NB4 (cell line): ENCODE data around the gene UBP1.

Experiments used
- CTCF ChIP-seq: IDR thresholded peaks from one replicate; pipeline ENCODE4 v1.5.1; 2012; ENCODE audit warnings: low read depth, low read length
- MAX ChIP-seq: IDR thresholded peaks from 2 replicates; pipeline ENCODE4 v1.6.1; 2011; ENCODE audit warnings: low read depth, low read length
- MYC ChIP-seq: IDR thresholded peaks from 2 replicates; pipeline ENCODE4 v1.6.1; 2011; ENCODE audit warnings: low read depth, low read length
- POLR2A ChIP-seq: IDR thresholded peaks from 2 replicates; pipeline ENCODE4 v1.6.1; 2011; ENCODE audit warnings: mild to moderate bottlenecking; ENCODE audit not compliant: insufficient read length; ENCODE audit errors: extremely low read depth

- no peak for TF ChIP-seq CTCF
- no peak for TF ChIP-seq MAX
- TF ChIP-seq POLR2A: no peak
- no peak for TF ChIP-seq MYC
These were observed 13.4 kb downstream of the UBP1 start for GRCh38 chr3:33426630-33427317.
